Glomerular endothelial cell (primary cell): ENCODE results near the gene CHCHD3. TPM values are rescaled to one million over a fixed set of nuclear protein-coding genes. Genes with fewer than 3 reads are reported as not detected.
"Not testable (repeated sequence)": the region's sequence is repeated elsewhere in the genome, so short reads cannot be mapped to it uniquely, and the experiment has no call there.

ENCODE experiments used
- DNase-seq: peaks from one replicate; pipeline ENCODE4 v3.0.0-alpha.2; 2011; ENCODE audit warnings: low read depth, low spot score; ENCODE audit errors: extremely low read depth
- total RNA-seq: library from RNA; depleted of rRNA; stranded (reverse); fragments of >200 nt; gene quantifications from 2 replicates; pipeline ENCODE4 v1.2.3, GENCODE V29; 2015

Gene CHCHD3
- total RNA-seq, 1 donor from 2014 or later, result 42.5 TPM

GRCh38 chr7:133048589-133048988, 33.3 kb downstream of the CHCHD3 start:
- no peak for DNase-seq

DNA sequence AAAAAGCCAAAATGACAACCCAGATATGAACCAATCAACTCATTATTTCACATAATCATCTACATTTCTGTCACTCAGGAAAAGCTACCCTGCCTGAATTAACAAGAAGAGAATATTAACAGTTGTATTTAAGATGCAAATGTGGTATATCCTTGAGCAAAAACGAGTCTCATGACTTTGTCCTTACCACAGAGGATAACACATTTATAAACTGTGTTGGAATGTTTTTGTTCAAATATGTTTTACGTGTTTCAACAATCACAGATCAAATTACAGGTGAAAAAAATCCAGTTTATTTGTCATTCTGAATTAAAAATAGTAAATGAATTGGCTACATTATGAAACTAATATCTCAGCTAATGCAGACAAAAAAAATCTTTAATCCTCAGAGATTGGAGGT, 34.6 kb downstream of the CHCHD3 start:
- DNase-seq, result no peak

- DNase-seq, result no peak
Measured at GRCh38 chr7:133044722-133045473, 37.0 kb downstream of the CHCHD3 start.

DNA sequence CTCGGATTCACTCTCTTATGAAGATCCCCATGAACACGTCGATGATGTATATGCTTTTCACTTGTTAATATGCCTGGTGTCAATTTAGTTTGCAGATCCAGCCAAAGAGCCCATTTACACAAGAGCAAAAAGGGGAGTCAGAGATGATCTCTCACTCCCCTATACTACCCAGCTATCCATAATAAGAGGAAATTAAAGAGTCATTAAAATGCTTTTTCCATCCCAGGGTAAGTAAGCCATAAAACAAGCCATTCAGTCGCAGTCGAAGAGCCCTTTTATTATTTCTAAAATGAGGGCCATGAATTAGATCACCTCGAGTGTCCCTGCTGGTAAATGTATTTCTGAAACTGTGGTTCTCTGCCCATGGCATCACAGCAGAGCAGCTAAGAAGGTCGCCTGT, 41.2 kb downstream of the CHCHD3 start:
- no peak for DNase-seq

GRCh38 chr7:133040178-133040577, 41.7 kb downstream of the CHCHD3 start:
- DNase-seq, result no peak

- no peak for DNase-seq
Measured at GRCh38 chr7:133039614-133040013, 42.3 kb downstream of the CHCHD3 start.

DNA sequence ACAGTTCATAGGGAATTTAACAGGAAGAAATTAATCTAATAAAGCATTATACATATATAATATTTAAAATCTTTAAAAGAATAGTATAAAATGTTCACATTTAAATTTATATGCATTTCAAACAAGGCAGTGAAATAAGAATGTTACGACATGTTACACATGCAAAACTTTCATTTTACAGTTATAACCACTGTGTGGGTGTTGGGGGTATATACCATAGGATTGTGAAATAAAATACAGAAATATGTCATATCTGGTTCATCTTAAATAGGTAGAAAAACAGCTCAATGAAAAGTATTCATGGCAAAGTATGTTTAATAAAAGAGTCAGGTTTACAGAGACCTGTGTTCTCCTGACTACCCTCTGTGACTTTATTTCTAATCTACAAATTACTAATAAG, 45.6 kb downstream of the CHCHD3 start:
- DNase-seq, result no peak

DNA sequence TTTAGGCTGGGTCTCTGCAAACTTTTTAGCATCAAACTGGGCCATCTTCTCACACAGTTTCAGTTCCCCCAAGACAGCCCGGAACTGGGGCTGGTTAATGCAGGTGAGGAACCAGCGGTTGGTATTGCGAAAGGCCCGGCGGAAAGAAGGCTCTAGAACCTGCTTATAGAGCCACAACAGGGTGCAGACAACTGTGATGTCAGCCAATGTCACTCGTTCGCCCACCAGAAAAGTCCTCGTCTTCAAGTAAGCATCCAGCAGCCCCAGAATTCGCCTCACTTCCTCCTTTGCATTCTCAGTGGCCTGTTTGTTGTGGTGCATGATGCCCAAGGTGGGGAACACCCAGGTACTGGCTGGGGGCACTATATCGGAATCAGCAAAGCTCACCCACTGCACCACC, 46.6 kb downstream of the CHCHD3 start:
- DNase-seq, result not testable (repeated sequence)

- no peak for DNase-seq
Measured at GRCh38 chr7:133030346-133030745, 51.5 kb downstream of the CHCHD3 start.

DNA sequence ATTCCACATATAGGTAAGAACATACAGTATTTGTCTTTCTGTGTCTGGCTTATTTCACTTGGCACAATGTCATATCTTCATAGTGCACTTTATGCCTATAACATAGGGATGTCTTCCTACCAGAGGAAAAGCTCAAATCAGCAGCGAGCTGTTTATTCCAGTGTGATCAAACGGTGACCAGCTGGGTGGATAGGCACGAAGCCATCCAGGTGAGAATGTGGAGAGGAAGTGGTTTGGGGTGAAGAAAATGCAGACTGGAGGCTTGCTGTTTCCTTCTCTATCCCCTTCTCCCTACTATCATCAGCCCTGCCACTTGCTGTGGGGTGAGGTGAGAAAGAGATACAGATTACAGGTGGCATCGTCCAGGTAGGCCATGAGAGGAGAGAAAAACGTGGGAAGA, 52.4 kb downstream of the CHCHD3 start:
- no peak for DNase-seq

GRCh38 chr7:133027397-133027796, 54.5 kb downstream of the CHCHD3 start:
- no peak for DNase-seq

- DNase-seq, result no peak
Measured at GRCh38 chr7:133026210-133026859, 55.6 kb downstream of the CHCHD3 start.

DNA sequence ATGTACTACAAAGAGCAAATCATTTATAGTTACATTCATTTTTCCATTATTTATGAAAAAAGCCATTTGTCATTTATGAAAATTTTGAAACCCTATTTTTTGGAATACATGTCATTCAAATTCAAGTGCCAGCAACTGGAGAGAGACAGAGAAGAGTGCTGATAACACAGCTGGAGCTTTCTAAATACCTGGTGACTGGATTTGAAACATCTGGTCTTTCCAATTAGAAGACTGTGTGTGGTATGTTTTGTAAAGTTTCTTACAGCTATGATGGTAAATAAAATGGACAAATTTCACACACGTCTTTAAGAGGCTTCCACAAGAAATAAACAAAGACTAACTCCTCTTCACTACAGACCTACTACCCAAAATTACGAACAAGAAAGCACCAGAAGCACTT, 56.8 kb downstream of the CHCHD3 start:
- no peak for DNase-seq

- DNase-seq, result no peak
Measured at GRCh38 chr7:133024596-133024995, 57.3 kb downstream of the CHCHD3 start.

DNA sequence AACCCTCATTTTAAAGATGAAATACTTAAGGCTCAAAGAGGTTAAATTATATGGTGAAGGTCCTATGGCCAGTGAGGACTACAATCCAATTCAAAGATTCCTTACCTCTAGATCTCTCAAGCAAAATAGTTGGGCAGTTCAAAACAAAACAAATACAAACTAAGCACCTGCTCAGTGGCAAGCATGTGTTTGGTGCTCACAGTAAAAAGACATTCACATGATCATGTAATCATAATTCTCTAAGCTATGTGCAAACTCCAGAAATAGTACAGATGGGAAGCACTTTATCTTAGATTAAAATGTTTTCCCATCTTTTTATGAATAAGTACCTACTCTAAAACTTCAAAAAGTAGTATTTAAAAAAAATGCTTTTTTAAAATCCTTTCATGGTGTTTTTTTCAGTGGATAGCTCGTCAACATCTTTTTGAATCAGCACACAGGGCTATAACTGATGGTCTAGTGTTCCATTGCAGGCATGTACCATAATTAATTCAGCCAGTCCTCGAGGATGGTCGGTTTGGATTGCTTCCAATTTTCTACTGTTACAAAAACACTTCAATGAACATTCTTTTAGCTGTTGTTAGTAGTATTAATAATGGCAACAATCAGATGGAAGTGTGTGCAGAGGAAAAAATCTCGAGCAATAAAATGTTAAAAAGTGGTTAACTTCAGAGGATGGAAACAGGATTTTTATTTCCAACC, 58.4 kb downstream of the CHCHD3 start:
- DNase-seq, result no peak

- DNase-seq, result no peak
Measured at GRCh38 chr7:133022661-133023060, 59.2 kb downstream of the CHCHD3 start.

- DNase-seq, result no peak
Measured at GRCh38 chr7:133021196-133021595, 60.7 kb downstream of the CHCHD3 start.

DNA sequence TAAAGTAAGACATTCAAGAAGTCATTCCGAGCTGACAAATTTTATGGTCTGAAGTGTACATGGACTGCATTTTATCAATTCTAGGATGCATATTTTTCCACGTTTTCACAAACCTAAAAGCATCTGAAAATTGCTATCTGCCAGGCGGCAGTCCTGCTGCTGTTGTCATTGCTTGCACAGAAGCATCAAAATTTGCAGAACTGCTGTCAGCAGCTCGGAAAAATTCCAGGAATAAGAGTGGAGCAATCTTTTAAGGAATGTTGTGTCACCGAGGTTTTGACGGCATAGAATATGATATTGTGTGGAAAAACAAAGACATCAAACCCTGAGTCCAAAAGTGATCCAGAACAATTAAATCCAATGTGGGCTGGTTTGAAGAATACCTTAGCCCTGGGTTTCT, 61.4 kb downstream of the CHCHD3 start:
- no peak for DNase-seq

DNA sequence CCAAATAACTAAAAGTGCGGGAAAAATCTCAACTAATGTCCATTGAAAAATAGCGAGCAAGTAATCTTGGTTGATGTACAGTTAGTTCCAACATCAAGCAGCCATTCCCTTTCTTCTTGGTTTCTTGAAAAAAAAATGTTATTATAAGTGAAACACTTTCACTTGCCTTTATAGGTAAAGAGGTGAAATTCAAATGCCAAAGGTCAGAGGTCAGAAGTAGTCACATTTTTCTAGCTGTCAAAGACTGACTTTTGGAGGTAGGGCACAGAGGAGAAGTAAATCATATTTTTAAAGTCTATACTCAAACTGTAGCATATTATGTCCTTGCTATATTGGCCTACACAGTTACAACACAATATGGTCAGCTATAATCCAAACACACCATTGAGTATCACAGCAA, 62.3 kb downstream of the CHCHD3 start:
- DNase-seq, result no peak

DNA sequence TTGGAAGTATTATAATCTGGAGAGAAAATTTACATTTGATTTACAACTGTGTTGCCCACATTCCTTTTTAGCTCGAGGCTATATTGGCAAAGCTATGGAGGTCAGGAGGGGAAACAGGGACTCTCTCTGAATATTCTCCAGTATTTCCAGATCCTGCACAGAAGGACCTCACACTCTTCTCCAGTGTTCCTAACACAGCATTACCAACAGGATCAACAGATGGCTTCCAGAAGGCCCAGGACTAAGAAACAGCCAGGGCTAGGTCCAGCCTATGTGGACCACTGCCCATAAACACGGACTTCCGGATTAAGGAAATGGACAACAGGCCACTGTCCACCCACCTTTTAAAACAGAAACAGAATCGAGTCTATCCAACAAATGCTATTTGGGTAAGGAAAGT, 65.3 kb downstream of the CHCHD3 start:
- no peak for DNase-seq

- no peak for DNase-seq
Measured at GRCh38 chr7:133015888-133016287, 66.0 kb downstream of the CHCHD3 start.

GRCh38 chr7:133011746-133012145, 70.1 kb downstream of the CHCHD3 start:
- DNase-seq, result no peak
